Endothelial cell of umbilical vein (primary cell): ENCODE measurements around the gene GPR158. TPM values are rescaled to one million over a fixed set of nuclear protein-coding genes. Genes with fewer than 3 reads are reported as not detected.

Experiments
- BruUV-seq: library from RNA; stranded (reverse); fragments of 400-500 nt; replicated peaks from 2 replicates; lab custom pipeline; 2021; lab: Mats Ljungman, UMichigan
- CTCF ChIA-PET: fragments of 300-600, 350-600 bp; sonication (Branson Sonifier 250); formaldehyde crosslinking; loops from one replicate; lab custom pipeline; 2021; ENCODE audit warnings: antibody characterized with exemption, inconsistent platforms; lab: Charles Lee
- POLR2A ChIA-PET: fragments of 300-600, 350-600 bp; sonication (Branson Sonifier 250); formaldehyde crosslinking; loops from one replicate; lab custom pipeline; 2021; ENCODE audit warnings: antibody characterized with exemption, inconsistent platforms; lab: Charles Lee
- DNase-seq: peaks from one replicate; pipeline ENCODE4 v3.0.0-alpha.2; 2011; ENCODE audit warnings: low read depth, low spot score
- FAIRE-seq: peaks from 2 replicates; lab custom pipeline; 2011; peaks lifted over from hg19 to GRCh38; lab: Jason Lieb, UNC
- H2AFZ ChIP-seq: 2 replicates; pipeline ENCODE4 v1.6.0; 2012; ENCODE audit warnings: low read depth, low read length, control low read depth, inconsistent platforms
- H3K27ac ChIP-seq: 2 replicates; pipeline ENCODE4 v1.5.1; 2011; ENCODE audit warnings: low read depth, mild to moderate bottlenecking, control low read depth, low read length, moderate library complexity; ENCODE audit not compliant: insufficient read depth
- H3K27me3 ChIP-seq, 2 experiments: 2 replicates each; pipeline versions ENCODE4 v1.6.0 to v1.6.1; 2011; ENCODE audit warnings: low read length in 2 of 2, mixed read lengths in 1 of 2; ENCODE audit not compliant: control insufficient read depth in 2 of 2, insufficient read depth in 2 of 2
- H3K36me3 ChIP-seq, 2 experiments: 2 replicates in 1 of 2; 3 replicates in 1 of 2; pipeline ENCODE4 v1.5.1; 2011; ENCODE audit warnings: low read length in 2 of 2, mild to moderate bottlenecking in 1 of 2, moderate library complexity in 1 of 2; ENCODE audit not compliant: control insufficient read depth in 2 of 2, insufficient read depth in 2 of 2; ENCODE audit errors: extremely low read depth in 1 of 2
- H3K4me1 ChIP-seq: 3 replicates; pipeline ENCODE4 v1.5.1; 2011; ENCODE audit warnings: mild to moderate bottlenecking, low read length; ENCODE audit not compliant: control insufficient read depth, insufficient read depth; ENCODE audit errors: extremely low read depth
- H3K4me2 ChIP-seq: 2 replicates; pipeline ENCODE4 v1.6.1; 2011; ENCODE audit warnings: low read length, control low read depth, mixed read lengths; ENCODE audit not compliant: insufficient read depth
- H3K4me3 ChIP-seq, 3 experiments: fragments of 200-600 bp in 1 of 3; sonication (generic), shearing (Covaris generic) in 1 of 3; replicated peaks in 1 of 3; 2 replicates each; pipeline ENCODE4 v1.5.1; 2011 to 2016; ENCODE audit warnings: control low read depth in 3 of 3, low read length in 3 of 3, mild to moderate bottlenecking in 2 of 3, inconsistent platforms in 1 of 3, low read depth in 1 of 3, moderate library complexity in 1 of 3; ENCODE audit not compliant: insufficient read depth in 1 of 3
- H3K79me2 ChIP-seq: 2 replicates; pipeline ENCODE4 v1.6.0; 2012; ENCODE audit warnings: low read length, inconsistent platforms; ENCODE audit not compliant: control insufficient read depth, insufficient read depth
- H3K9ac ChIP-seq: replicated peaks from 2 replicates; pipeline ENCODE3; 2011; ENCODE audit warnings: low read length, control low read depth; ENCODE audit not compliant: insufficient read depth; ENCODE audit errors: extremely low read depth
- H3K9me1 ChIP-seq: replicated peaks from 3 replicates; pipeline ENCODE4 v1.6.0; 2011; ENCODE audit warnings: mild to moderate bottlenecking, low read length; ENCODE audit not compliant: control insufficient read depth, insufficient read depth; ENCODE audit errors: extremely low read depth
- H3K9me3 ChIP-seq: replicated peaks from 2 replicates; pipeline ENCODE4 v1.5.1; 2012; ENCODE audit warnings: low read length, inconsistent platforms; ENCODE audit not compliant: control insufficient read depth, insufficient read depth
- H4K20me1 ChIP-seq: replicated peaks from 2 replicates; pipeline ENCODE3; 2011; ENCODE audit warnings: mild to moderate bottlenecking, low read length; ENCODE audit not compliant: control insufficient read depth, insufficient read depth; ENCODE audit errors: extremely low read depth
- CTCF ChIP-seq, 2 donors: IDR thresholded peaks; 1 replicate in 1 of 2; 2 replicates in 1 of 2; pipeline ENCODE4 v1.5.1; 2011; ENCODE audit warnings: low read length in 2 of 2, mild to moderate bottlenecking in 2 of 2, moderate library complexity in 2 of 2, control low read depth in 1 of 2, inconsistent platforms in 1 of 2, low read depth in 1 of 2; ENCODE audit not compliant: insufficient read depth in 1 of 2; ENCODE audit errors: extremely low read depth in 1 of 2
- EZH2 ChIP-seq: IDR thresholded peaks from 2 replicates; pipeline ENCODE4 v1.6.1; 2012; ENCODE audit warnings: borderline replicate concordance, low read depth, mild to moderate bottlenecking, moderate library complexity, low read length, inconsistent platforms; ENCODE audit not compliant: severe bottlenecking
- FOS ChIP-seq: IDR thresholded peaks from 2 replicates; pipeline ENCODE4 v1.6.1; 2011; ENCODE audit warnings: mild to moderate bottlenecking, low read length, moderate library complexity, borderline replicate concordance; ENCODE audit not compliant: insufficient read depth
- GATA2 ChIP-seq: IDR thresholded peaks from 2 replicates; pipeline ENCODE4 v1.7.0; 2011; ENCODE audit warnings: low read depth, mild to moderate bottlenecking, moderate library complexity, mixed read lengths, low read length; ENCODE audit not compliant: insufficient read length, insufficient read depth
- JUN ChIP-seq: IDR thresholded peaks from 2 replicates; pipeline ENCODE4 v1.6.1; 2011; ENCODE audit warnings: borderline replicate concordance, low read depth; ENCODE audit not compliant: insufficient read length, insufficient read depth
- MAX ChIP-seq: IDR thresholded peaks from 2 replicates; pipeline ENCODE4 v1.6.1; 2011; ENCODE audit not compliant: insufficient read depth, insufficient read length
- MYC ChIP-seq: IDR thresholded peaks from one replicate; pipeline ENCODE4 v1.6.1; 2011; ENCODE audit warnings: mild to moderate bottlenecking, low read depth, low read length
- POLR2A ChIP-seq: IDR thresholded peaks from 2 replicates; pipeline ENCODE4 v1.6.1; 2012; ENCODE audit warnings: low read depth, mild to moderate bottlenecking, control low read depth, low read length
- POLR2AphosphoS5 ChIP-seq: IDR thresholded peaks from 2 replicates; pipeline ENCODE4 v1.6.1; 2012; ENCODE audit warnings: low read depth, mild to moderate bottlenecking, control low read depth, low read length, moderate library complexity; ENCODE audit not compliant: insufficient read depth
- dilution Hi-C: fragments of 300-500 bp; cut with MboI; formaldehyde crosslinking; loops from one replicate; pipeline ENCODE4 v1.15.0; 2019; ENCODE audit warnings: low sequenced_read_pairs; ENCODE audit not compliant: extremely low pct_ligation_motif_present
- intact Hi-C: fragments of 100-400 bp; cut with micrococcal nuclease; formaldehyde crosslinking; loops from one replicate; pipeline ENCODE4 v1.10.0; 2022
- polyA plus RNA-seq, 4 experiments: library from polyadenylated mRNA; depleted of rRNA in 3 of 4; stranded (reverse) in 3 of 4; unstranded in 1 of 4; fragments of >200 nt; gene quantifications; 2 replicates each; pipeline versions ENCODE4 v1.2.1 to v1.2.3, GENCODE V29; 2011 to 2012; ENCODE audit warnings: missing spikeins in 1 of 4
- total RNA-seq: library from RNA; stranded (reverse); gene quantifications from 2 replicates; pipeline ENCODE4 v1.2.3, GENCODE V29; 2021

The GPR158 gene
- total and polyA plus RNA-seq, 2 donors (not counting 3 experiments of a cell fraction or from before 2014, with no cell fraction given): not detected

GRCh38 chr10:25557136-25557535 lies 382.3 kb downstream of the GPR158 start:
- Histone ChIP-seq H4K20me1 (no peaks in the 10 kb centered on the region), H3K27me3 (no peaks in the 10 kb centered on the region), H3K4me3 (no peak overlapping the region), H3K4me2 (peak overlapping the region; percentile 27), H2AFZ (peak overlapping the region; percentile 69), H3K9ac (no peak overlapping the region), H3K36me3 (no peaks in the 10 kb centered on the region), H3K9me3 (no peaks in the 10 kb centered on the region), H3K9me1 (no peaks in the 10 kb centered on the region), H3K4me1 (peaks cover 18% of the 10 kb centered on the region), H3K27ac (peak overlapping the region; percentile 44), H3K79me2 (no peaks in the 10 kb centered on the region)
- BruUV-seq: TSS peak; percentile 60
- dilution Hi-C loops: no loop called here
- TF ChIP-seq CTCF (IDR thresholded peaks at IDR 0.05; ENCODE audit: extremely low read depth in 1 of 2, insufficient read depth in 1 of 2, low read depth in 1 of 2, low read length in 2 of 2) (no peak), POLR2AphosphoS5 (no peak), GATA2 (no peak), JUN (no peak), FOS (no peak), POLR2A (no peak), MYC (no peak), MAX (no peak), EZH2 (no peak)
- DNase-seq (peak; percentile 33), FAIRE-seq (peak; percentile 62)
- intact Hi-C loops: loop anchor here (2.0 kb wide), 1 partner anchor 34 kb away; no protein-coding TSS in a partner anchor
- ChIA-PET POLR2A (no interaction called here), CTCF (interaction anchor here (0.9 to 2.4 kb wide), 4 partner anchors 10 to 81 kb away, joined by 3 to 9 read pairs (median 4); no protein-coding TSS in a partner anchor)
